Occipital lobe (tissue), 2 donors: ENCODE data around the gene MPHOSPH6. TPM values are rescaled to one million over a fixed set of nuclear protein-coding genes. Genes with fewer than 3 reads are reported as not detected.
"Not testable (repeated sequence)": the region's sequence is repeated elsewhere in the genome, so short reads cannot be mapped to it uniquely, and the experiment has no call there.

Experiments used
- DNase-seq: peaks from one replicate; lab custom pipeline; 2025; lab: John Stamatoyannopoulos, UW
- total RNA-seq: library from RNA; depleted of rRNA; stranded (reverse); fragments of >200 nt; gene quantifications from one replicate; pipeline ENCODE4 v1.2.3, GENCODE V29; 2014

MPHOSPH6 gene
- 25.3 TPM for total RNA-seq

- DNase-seq, result peak; percentile 81
Observed at GRCh38 chr16:82169861-82170845, at the start of gene MPHOSPH6. Gene MPHOSPH6 (minus strand): TSS chr16:82170224. CDS start chr16:82170175, 49 bp downstream.

- no peak for DNase-seq
Observed at GRCh38 chr16:82219298-82219697, 49.3 kb upstream of the MPHOSPH6 start.

GRCh38 chr16:82209314-82209713 is 39.3 kb upstream of the MPHOSPH6 start:
- DNase-seq, result not testable (repeated sequence)

- DNase-seq, result no peak
Observed at GRCh38 chr16:82203198-82203597, 33.2 kb upstream of the MPHOSPH6 start.

GRCh38 chr16:82201926-82202325 is 31.9 kb upstream of the MPHOSPH6 start:
- no peak for DNase-seq

- no peak for DNase-seq
Observed at GRCh38 chr16:82201351-82201750, 31.3 kb upstream of the MPHOSPH6 start.

GRCh38 chr16:82199209-82199608 is 29.2 kb upstream of the MPHOSPH6 start:
- DNase-seq, result no peak

- no peak for DNase-seq
Observed at GRCh38 chr16:82197540-82198240, 27.7 kb upstream of the MPHOSPH6 start.

- DNase-seq, result no peak
Observed at GRCh38 chr16:82195917-82196494, 26.0 kb upstream of the MPHOSPH6 start.

GRCh38 chr16:82194086-82194485 is 24.1 kb upstream of the MPHOSPH6 start:
- DNase-seq, result no peak

GRCh38 chr16:82192665-82193064 is 22.6 kb upstream of the MPHOSPH6 start:
- no peak for DNase-seq

GRCh38 chr16:82190386-82190785 is 20.4 kb upstream of the MPHOSPH6 start:
- no peak for DNase-seq

- no peak for DNase-seq
Observed at GRCh38 chr16:82187829-82188228, 17.8 kb upstream of the MPHOSPH6 start.

GRCh38 chr16:82185012-82185411 is 15.0 kb upstream of the MPHOSPH6 start:
- no peak for DNase-seq

- DNase-seq, result no peak
Observed at GRCh38 chr16:82184213-82184612, 14.2 kb upstream of the MPHOSPH6 start.

- DNase-seq, result no peak
Observed at GRCh38 chr16:82183004-82183397, 13.0 kb upstream of the MPHOSPH6 start.

- no peak for DNase-seq
Observed at GRCh38 chr16:82182266-82183003, 12.4 kb upstream of the MPHOSPH6 start.

- no peak for DNase-seq
Observed at GRCh38 chr16:82181461-82182185, 11.6 kb upstream of the MPHOSPH6 start.

- no peak for DNase-seq
Observed at GRCh38 chr16:82178352-82178751, 8.3 kb upstream of the MPHOSPH6 start.

- DNase-seq, result no peak
Observed at GRCh38 chr16:82177555-82177954, 7.5 kb upstream of the MPHOSPH6 start.

- DNase-seq, result no peak
Observed at GRCh38 chr16:82176204-82176603, 6.2 kb upstream of the MPHOSPH6 start.
